HG02870 (cell line): Measurements from ENCODE around the gene THSD1.
A peak's percentile ranks its signal among the peaks of the same experiment; 100 is the strongest.
"Not testable (repeated sequence)": the region's sequence is repeated elsewhere in the genome, so short reads cannot be mapped to it uniquely, and the experiment has no call there.

Experiments used
- ATAC-seq: cut with Tn5 transposase; IDR thresholded peaks from one replicate; pipeline ENCODE4 v1.9.1; 2021; ENCODE audit warnings: mild to moderate bottlenecking, moderate library complexity; ENCODE audit not compliant: unreplicated experiment

The THSD1 gene

DNA sequence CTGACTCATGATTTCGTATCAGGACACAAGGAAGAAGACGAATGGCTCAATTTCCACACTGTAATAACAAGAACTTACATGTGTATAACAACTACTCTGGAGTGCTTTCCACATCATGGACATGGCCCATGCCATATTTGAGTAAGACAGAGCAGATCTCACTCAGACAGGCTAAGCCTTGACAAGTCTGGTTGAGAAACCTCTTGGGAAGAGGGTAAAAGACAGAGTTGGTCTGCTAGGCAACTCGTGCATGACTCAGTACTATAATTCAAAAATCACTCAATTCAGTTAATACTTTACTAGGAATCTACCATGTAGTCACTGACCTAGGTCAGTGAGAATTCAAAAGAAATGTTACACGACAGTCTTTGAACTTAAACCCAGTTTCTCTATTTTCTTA is 5.7 kb upstream of the THSD1 start:
- ATAC-seq = peak; percentile 88

DNA sequence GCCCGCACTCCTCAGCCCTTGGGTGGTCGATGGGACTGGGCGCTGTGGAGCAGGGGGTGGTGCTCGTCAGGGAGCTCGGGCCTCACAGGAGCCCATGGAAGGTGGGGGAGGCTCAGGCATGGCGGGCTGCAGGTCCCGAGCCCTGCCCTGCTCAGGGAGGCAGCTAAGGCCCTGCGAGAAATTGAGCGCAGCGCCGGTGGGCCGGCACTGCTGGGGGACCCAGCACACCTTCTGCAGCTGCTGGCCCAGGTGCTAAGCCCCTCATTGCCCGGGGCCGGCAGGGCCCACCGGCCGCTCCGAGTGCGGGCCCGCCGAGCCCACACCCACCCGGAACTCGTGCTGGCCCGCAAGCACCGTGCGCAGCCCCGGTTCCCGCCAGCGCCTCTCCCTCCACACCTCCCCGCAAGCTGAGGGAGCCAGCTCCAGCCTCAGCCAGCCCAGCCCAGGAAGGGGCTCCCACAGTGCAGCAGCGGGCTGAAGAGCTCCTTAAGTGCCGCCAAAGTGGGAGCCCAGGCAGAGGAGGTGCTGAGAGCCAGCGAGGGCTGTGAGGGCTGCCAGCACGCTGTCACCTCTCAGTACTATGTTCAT is 2.2 kb upstream of the THSD1 start:
- ATAC-seq = not testable (repeated sequence)

DNA sequence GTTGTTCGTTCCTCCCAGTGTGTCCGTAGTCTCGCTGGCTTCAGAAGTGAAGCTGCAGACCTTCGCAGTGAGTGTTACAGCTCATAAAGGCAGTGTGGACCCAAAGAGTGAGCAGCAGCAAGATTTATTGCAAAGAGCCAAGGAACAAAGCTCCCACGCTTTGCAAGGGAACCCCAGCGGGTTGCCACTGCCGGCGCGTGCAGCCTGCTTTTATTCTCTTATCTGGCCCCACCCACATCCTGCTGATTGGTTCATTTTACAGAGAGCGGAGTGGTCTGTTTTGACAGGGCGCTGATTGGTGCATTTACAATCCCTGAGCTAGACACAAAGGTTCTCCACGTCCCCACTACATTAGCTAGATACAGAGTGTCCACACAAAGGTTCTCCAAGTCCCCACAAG is 1.5 kb upstream of the THSD1 start:
- ATAC-seq = not testable (repeated sequence)

DNA sequence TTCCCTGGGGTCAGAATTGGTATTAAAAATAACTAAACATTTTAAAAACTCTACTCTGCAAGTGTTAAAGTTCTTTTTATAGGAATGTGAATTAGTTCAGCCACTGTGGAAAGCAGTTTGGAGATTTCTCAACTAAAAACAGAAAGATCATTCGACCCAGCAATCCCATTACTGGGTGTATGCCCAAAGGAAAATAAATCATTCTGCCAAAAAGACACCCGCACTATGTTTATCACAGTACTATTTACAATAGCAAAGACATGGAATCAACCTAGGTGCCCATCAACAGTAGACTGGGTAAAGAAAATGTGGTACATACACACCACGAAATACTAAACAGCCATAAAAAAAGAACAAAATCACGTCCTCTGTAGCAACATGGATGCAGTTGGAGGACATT is 657 bp upstream of the THSD1 start:
- no peak for ATAC-seq

DNA sequence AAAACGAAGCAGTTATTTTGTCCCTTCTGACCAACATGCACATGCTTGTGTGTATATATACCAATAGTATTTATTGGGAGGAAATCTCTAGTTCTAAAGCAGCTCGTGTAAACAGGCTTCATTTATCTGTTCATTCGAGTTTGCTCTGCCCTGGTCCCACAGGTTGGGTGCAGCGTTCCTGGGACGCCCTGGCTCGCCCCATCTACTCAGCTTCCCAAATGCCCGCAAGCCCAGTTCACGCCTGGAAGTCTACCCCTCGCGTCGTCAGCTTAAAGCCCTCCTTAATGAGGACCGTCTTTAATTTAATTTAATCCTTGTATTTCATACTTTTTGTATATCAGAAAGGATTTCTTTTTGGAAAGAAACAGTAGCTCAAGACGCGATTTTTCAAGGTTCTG is 604 bp downstream of the THSD1 start:
- ATAC-seq = no peak

DNA sequence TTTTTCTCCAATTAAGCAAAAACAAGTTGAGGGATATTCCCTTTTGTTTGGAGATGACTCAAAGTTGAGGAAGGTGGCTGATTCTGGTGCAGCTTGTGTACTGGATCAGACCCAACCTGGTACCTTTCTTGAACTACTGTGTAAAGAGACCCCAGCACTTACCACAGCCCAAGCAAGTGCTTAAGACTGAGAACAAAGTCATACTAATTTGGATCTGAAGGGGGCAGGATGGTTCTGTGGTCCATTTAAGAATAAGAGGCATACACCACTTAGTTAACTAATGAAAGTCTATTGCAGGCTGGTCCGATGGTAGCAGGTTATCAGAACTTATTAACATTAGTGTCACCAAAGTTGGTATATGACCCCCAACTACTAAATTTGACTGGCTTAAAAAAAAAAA is 6.3 kb downstream of the THSD1 start:
- no peak for ATAC-seq

DNA sequence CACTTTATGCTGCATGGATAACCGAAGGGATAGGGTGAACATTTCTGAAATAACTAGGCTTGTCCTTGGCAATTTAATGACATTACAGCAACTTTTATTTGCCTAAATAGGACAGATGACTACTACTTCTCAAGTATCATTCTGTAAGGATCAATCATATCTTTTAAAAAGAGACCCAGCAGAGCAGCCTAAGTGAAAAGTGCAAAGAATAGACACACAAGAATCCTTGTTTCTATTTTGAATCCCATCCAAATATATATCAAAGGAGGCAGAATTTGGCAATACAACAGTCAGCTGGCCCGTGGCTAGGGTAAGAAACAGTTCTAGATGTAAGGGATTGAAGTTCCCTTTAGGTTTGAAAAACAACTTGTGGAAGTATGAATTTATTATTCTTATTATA is 6.9 kb downstream of the THSD1 start:
- no peak for ATAC-seq

DNA sequence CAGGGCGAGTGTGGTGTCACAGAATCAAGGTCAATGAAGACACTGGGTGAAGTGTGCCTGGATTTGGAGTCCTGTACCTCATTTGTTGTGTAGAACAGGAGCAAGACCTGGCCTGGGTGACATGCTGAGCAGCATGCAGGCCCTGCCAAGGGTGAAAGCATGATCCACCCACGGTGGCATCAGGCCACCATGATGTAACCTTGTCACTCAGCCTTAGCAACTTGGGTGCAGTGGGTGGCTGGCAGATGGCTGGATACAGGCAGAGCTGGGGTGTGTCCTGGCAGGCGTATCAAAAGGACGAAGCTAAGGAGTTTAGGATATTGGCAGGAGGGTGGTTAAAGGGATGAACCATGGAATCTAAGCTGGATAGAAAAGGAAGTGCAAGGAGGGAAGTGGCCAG is 10.3 kb downstream of the THSD1 start:
- no peak for ATAC-seq

DNA sequence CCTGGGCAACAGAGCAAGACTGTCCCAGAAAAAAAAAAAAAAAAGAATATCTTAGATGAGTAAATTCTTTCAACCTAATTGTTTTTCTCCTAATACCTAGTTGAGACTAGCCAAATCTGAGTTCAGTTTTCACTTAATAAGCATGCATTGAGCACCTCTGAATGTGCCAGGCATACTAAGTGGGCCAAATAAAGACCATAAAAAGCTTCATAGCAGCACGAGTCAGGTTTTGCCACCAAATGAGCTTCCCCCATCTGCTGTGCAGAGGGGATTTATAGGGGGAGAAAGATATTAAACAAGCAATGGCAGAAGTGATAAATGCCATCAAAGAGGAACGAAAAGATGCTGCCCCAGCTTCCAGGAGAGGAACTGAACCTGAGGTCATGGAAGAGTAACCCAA is 11.4 kb downstream of the THSD1 start:
- ATAC-seq = no peak

DNA sequence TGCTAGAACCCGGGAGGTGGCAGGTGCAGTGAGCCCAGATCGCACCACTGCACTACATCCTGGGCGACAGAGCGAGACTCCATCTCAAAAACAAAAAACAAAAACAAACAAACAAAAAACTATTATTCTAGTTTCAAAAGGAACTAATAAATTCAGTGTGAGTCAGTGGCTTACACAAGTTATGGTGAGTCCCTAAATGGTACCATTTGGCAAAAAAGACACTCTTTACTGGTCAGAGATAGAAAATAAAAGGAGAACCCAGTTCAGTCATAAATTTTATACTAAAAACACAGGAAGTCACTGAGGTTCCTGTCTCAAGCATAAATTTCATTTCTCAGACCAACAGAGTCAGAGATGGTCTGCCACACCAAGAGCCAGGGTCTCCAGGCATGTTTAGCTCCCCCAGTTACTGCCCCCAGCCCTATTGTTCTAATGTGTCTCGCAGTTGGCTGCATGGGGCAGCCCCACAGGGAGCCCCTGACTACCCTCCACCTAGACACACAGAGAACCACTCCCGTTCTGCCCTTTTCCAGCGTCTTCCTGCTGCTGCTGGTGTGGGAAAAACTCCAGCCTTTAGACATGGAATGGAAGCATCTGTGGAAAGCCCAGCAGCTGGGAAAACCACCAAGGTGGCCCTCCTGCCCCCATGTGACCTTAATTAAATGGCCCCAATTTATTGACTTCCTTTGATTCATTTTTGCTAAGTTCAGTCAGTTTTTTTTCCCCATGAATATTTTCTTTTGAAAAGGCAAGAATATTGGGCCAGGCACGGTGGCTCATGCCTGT is 12.2 kb downstream of the THSD1 start:
- no peak for ATAC-seq

DNA sequence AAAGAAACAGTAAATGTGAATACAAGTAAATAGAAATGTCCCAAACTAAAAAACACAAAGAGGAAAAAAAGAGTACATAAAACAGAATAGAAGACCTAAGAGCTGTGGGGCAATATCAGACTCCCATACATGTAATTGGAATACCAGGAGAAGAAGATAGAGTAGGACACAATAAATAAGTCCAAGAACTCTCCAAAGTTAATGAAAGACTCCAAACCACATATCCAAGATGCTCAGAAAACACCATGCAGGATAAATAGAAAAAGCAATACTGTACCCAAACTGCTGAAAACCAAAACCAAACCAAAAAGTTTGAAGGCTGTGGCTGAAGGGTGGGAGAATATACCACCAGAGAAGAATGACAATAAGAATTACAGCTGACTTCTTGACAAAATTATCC is 18.3 kb downstream of the THSD1 start:
- ATAC-seq = no peak

DNA sequence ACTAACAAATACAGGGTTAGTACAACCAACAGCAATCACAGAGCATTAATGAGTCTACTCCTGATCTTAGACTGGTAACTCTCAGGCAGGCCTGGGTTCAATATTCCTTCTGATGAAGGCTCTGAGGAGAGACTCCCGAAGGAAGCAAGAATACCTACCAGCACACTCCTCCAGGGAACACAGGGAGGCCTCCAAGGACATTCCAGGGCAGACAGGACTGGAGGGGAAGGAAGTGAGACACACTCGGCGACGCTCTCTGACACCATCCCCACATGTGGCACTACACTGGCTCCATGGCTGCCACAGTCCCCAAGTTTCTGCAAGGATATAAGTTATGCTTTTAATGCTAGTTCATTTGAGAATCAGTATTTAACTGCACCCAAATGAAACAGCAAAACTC is 20.1 kb downstream of the THSD1 start:
- ATAC-seq = no peak

DNA sequence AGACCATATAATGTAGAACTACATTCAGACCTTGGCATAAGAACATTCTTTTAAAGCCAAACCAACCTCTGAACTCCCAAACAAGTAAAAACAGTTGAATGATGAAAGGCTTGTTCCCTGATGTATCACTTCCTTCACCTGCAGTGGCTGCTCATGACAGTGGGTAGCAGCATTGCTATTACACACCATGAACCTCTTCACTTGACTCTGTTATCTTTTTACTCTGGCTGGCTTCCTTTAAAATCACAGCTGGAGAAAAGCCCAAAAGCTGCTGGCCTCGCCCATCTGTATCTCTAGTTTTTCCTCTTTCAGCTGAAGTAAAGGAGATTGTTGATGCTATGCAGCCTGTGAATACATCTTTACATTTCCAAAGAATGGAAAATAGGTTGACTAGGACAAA is 22.6 kb downstream of the THSD1 start:
- ATAC-seq = no peak

DNA sequence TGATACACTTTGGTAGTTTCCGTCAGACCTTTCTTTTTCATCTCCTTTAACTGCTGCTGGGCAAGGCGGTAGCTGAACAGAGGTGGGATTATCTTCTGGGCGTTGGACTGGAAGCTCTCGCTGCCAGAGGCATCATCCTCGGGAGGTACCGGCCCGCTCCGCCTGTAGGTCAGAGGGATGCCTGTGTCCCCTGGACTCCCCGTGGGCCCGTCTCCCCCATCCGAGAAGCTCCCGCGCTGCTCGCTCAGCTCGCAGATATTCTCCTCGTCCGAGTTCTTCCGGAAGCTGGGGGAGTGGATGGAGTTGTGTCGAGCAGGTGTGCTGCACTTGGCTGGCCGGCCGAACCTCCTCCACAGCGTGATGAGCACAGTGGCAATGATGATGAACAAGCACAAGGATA is 27.7 kb downstream of the THSD1 start:
- ATAC-seq = no peak

DNA sequence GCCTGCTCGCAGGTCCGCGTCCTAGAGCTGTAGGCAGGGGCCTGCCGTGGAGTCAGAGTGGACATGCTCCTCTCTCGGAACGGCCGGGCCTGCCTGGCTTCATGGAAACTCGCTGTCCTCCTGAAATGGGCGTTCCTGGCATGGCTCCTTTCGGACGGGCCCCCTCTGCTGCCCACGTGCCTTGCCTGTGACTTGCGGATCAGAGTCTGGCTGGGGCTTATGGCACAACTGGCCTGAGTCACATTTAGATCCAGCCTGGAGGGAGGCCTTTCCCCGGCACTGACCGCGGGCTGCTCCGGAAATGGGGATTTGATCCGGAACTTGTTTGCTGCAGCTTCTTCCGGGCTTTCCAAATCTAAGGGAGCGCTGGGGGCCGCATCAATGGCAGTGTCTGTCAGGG is 28.1 kb downstream of the THSD1 start:
- no peak for ATAC-seq

DNA sequence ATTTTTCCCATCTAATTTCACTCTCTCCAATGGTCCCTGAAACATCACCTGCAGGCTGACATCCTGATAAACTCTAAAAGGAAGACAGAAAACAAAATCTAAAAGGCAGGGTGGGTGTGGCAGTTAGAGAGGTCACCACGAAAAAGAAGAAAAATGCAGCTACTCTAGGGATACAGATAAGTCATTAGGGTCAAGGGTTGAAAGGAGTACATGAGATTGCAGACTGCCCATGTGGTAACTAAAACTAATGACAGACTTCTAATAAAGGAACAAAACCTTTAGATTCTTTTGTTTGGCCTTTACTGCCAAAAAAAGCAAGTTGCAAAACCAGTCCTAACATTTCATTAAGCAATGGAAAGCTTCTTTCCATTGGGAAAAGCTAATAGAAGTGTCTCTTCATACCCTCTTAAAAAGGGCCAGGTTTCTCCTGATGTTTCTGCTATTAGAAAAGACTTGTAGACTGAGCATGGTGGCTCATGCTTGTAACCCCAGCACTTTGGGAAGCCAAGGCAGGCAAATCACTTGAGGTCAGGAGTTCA is 31.0 kb downstream of the THSD1 start:
- no peak for ATAC-seq

DNA sequence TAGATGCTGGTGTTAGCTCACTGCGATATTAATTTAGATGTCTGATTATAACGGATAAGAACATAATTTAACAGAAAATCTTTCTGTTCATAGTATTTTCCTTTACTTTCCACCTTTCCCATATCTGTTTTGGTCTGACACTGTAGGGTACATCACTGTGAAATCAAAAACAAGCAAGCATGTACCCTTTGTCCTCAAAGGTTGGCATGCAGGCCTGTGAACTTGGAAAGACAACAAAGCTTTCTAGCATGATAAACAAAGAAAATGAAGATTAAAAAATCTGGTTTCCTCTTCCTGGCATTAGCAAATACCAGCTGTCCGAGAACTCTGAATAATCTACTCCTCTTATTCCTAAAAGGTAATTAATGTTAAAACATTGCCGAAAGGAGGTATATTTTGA is 31.6 kb downstream of the THSD1 start:
- ATAC-seq = no peak

DNA sequence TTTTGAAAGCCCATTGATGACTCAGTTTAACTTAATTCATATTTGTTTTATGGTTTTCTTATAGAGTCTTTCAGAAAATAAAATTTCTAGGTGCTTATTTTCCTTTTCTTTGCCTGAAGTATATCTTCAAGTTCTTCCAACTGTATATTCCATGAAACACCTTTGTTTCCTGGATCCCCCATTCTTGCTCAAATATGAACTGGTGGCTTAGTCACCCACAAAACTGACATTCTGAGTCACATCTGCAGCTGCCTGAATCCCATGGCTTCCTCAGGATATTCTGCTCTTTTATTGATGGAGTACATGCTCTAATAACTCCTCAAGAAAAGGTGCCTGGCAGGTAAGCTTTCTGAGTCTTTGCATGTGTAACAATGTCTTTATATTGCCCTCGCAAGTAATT is 32.7 kb downstream of the THSD1 start:
- not testable (repeated sequence) for ATAC-seq

DNA sequence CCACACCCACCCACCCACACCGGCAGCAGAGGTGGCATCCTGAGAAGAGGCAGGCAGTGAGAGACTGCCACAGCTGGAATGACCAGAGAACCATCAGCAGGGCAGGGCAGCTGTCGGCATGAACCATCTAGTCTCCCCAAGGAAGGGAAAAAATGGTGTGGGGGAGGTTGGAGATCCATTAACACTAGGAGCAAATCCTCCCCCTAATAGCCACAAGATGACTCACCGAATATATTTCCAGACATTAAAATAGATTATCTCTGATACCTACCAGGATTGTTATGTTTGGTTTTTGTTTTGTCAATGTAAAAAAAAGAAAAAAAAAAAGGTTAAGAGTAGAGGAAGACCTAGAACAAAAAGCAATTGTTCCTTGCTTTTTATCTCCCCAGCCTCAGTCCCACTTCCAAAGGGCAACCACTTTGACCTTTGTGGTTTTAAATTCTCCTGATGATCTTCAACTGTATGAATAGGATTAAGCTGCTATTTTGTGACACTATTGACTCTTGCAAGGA is 34.2 kb downstream of the THSD1 start:
- no peak for ATAC-seq

DNA sequence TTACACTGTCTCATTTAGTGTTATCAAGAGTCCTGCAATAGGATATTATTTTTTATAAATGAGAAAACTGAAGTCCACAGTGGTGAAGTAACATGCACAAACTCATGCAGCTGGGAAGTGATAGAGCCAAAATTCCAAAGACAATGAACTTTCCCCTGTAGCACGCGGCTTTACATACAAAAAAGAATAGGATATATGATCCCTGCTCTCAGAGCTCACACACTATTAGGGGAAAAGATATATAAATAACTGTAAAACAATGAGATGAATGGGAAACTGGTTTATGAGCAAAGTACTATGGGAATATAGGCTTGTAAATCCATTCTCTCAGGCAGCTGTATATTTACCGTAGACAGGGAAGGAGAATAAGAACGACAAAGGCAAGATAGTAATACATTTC is 39.7 kb downstream of the THSD1 start:
- ATAC-seq = no peak

DNA sequence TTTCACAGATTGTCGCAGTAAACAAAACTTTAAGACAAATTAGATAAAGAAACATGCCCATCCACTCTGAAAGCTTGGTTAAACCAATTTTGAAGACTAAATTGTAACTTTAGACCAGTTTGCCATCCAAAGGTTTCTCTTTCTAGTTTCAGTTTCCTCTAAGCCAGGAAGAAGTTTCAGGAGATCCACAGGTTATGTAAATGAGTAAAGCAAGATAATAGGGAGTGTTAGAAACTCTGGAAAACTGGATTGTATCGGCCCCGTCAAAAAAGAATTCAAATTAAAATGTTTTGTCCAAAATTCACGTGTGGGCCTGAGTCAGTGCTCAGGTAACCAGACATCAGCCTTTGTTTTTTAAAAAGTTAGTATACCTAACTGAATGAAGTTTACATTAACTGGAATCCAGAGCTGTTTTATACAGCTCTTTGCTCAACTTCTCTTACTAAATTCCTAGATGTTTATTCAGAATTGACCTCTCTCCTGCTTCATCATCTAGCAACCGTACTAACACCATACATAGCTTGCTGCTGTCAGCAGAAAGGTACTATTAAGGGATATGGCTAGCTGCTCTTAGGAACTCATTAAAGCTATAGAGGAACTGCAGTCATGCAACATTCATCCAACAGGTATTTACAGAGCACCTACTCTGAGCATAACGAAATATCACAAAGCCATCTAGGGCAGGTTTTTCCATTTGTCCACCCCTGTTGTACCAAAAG is 43.6 kb downstream of the THSD1 start:
- ATAC-seq = not testable (repeated sequence)

DNA sequence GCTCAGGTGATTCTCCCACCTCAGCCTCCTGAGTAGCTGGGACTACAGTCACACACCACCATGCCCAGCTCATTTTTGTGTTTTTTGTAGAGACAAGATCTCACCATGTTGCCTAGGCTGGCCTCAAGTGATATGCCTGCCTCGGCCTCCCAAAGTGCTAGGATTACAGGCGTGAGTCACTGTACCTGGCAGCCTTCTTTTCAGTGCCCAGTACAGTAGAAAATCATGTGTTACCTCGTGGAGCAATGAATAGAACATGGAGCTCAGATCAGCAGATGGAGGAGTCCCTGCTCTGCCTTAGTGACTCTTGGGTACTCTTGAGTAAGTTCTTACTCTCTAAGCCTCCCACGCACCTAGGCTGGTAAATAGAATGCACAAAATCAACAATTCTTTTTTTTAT is 44.7 kb downstream of the THSD1 start:
- no peak for ATAC-seq
